Stimulated activated CD4-positive, alpha-beta T cell treated with anti-CD3 and anti-CD28 coated beads, Interleukin-15, amount 100 ng/mL, for 1 hour (primary cell): ENCODE data around the gene FAM136A.
"Not testable (repeated sequence)": the region's sequence is repeated elsewhere in the genome, so short reads cannot be mapped to it uniquely, and the experiment has no call there.

ENCODE experiments used
- DNase-seq, 2 donors: peaks; one replicate each; pipeline ENCODE4 v3.0.0-alpha.2; 2020; ENCODE audit warnings: low read depth in 1 of 2, low spot score in 1 of 2

FAM136A gene

GRCh38 chr2:70301344-70302194 lies at the start of gene FAM136A:
TSS of gene FAM136A (minus strand) at chr2:70302067. CDS start at chr2:70302011, 56 bp downstream.
- peak; percentile 78 to 86 for DNase-seq

- no peak for DNase-seq
These were observed 48.2 kb upstream of the FAM136A start for GRCh38 chr2:70349921-70350685.

GRCh38 chr2:70347831-70348230 lies 46.0 kb upstream of the FAM136A start:
- no peak for DNase-seq

GRCh38 chr2:70344195-70344594 lies 42.3 kb upstream of the FAM136A start:
- DNase-seq = no peak

- DNase-seq = no peak
These were observed 39.6 kb upstream of the FAM136A start for GRCh38 chr2:70341477-70341765.

GRCh38 chr2:70340761-70341476 lies 39.1 kb upstream of the FAM136A start:
- DNase-seq = no peak

GRCh38 chr2:70340075-70340474 lies 38.2 kb upstream of the FAM136A start:
- no peak for DNase-seq

GRCh38 chr2:70336552-70336951 lies 34.7 kb upstream of the FAM136A start:
- no peak for DNase-seq

GRCh38 chr2:70331012-70331411 lies 29.1 kb upstream of the FAM136A start:
- no peak for DNase-seq

GRCh38 chr2:70330476-70330875 lies 28.6 kb upstream of the FAM136A start:
- DNase-seq = no peak

GRCh38 chr2:70328921-70329561 lies 27.2 kb upstream of the FAM136A start:
- no peak for DNase-seq

GRCh38 chr2:70325875-70326274 lies 24.0 kb upstream of the FAM136A start:
- no peak for DNase-seq

- DNase-seq = no peak
These were observed 20.7 kb upstream of the FAM136A start for GRCh38 chr2:70322518-70322917.

- DNase-seq = no peak
These were observed 19.5 kb upstream of the FAM136A start for GRCh38 chr2:70321370-70321769.

GRCh38 chr2:70314640-70315039 lies 12.8 kb upstream of the FAM136A start:
- no peak for DNase-seq

- no peak for DNase-seq
These were observed 10.7 kb upstream of the FAM136A start for GRCh38 chr2:70312560-70312959.

- DNase-seq = no peak
These were observed 9.0 kb upstream of the FAM136A start for GRCh38 chr2:70310899-70311298.

GRCh38 chr2:70305531-70305930 lies 3.7 kb upstream of the FAM136A start:
- DNase-seq = no peak

- no peak for DNase-seq
These were observed 2.6 kb upstream of the FAM136A start for GRCh38 chr2:70304498-70304897.

GRCh38 chr2:70303186-70303585 lies 1.3 kb upstream of the FAM136A start:
- no peak for DNase-seq

- not testable (repeated sequence) for DNase-seq
These were observed 304 bp upstream of the FAM136A start for GRCh38 chr2:70302195-70302546.
